ENCODE results near the gene ZNF382.

GRCh38 chr19:36679455-36679854 is 74.3 kb downstream of the ZNF382 start:
- TF ChIP-seq CTCF (IDR thresholded peaks at IDR 0.05; ENCODE audit: low read length) (no peak), EZH2phosphoT487 (IDR thresholded peaks at IDR 0.05; ENCODE audit: low read length) (no peak), EZH2 (optimal IDR thresholded peaks at IDR 0.05; ENCODE audit: low read depth, low read length) (no peak)
